ENCODE measurements around the gene GLT8D2.

GLT8D2 gene

DNA sequence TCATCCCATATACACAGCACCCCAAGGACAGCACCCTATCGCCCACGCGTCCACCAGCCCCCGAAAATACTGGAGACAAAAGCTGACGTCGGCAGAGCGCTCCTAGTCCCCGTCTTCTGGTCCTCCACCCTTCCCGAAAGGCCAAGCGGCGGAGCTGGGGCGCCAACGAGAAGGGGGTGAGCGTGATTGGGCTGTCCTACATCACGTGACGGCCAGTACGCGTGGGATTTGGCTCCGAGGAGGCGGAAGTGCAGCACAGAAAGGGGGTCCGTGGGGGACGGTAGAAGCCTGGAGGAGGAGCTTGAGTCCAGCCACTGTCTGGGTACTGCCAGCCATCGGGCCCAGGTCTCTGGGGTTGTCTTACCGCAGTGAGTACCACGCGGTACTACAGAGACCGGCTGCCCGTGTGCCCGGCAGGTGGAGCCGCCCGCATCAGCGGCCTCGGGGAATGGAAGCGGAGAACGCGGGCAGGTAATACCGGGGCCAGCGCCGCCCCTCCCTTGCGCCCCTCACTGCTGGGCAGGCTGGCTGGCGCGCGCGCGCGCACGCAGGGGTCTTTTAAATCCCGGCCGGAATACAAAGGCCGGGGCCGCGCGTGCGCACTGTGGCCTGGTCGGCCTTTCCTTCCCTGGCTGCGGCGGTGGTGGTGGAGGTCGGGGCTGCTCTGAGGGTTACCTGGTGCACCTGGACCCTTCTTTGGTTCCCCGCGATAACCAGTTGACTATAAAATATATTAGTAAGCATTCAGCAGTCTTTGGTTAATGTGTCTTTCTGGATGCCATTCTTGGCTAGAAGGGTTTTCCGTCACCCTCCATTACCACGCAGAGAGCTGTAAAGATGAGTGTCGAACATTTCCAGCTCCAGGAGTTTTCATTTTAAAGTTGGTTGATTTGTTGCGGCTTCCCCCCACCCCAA lies 84.1 kb downstream of the GLT8D2 start, which contains the start of gene TDG:
Gene TDG (plus strand): TSS at position 283 of the 915 bp plus-strand sequence. CDS start 166 bp downstream, at position 449.
- H3K4me3 ChIP-seq (ENCODE audit: low read depth, low read length): peak within 1 kb of the TSS; percentile 84
- TF ChIP-seq, protein P1, sequence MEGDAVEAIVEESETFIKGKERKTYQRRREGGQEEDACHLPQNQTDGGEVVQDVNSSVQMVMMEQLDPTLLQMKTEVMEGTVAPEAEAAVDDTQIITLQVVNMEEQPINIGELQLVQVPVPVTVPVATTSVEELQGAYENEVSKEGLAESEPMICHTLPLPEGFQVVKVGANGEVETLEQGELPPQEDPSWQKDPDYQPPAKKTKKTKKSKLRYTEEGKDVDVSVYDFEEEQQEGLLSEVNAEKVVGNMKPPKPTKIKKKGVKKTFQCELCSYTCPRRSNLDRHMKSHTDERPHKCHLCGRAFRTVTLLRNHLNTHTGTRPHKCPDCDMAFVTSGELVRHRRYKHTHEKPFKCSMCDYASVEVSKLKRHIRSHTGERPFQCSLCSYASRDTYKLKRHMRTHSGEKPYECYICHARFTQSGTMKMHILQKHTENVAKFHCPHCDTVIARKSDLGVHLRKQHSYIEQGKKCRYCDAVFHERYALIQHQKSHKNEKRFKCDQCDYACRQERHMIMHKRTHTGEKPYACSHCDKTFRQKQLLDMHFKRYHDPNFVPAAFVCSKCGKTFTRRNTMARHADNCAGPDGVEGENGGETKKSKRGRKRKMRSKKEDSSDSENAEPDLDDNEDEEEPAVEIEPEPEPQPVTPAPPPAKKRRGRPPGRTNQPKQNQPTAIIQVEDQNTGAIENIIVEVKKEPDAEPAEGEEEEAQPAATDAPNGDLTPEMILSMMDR (conservative IDR thresholded peaks at IDR 0.05; ENCODE audit: low read depth, low read length): no peak

DNA sequence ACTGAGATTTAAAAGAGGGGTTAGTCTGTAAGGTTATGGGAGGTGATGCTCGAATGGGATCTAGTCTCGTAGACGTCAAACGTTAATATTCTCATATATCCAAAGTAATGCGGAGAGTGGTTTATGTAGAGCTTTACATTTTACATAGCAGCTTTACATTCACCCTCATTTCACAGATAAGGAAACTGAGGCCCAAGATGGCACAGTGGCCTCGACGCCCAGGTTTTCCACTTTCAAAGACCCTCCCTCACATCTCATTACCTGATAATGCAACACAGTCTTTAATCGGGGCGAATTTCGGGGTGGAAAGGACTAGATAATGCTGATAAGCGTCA lies 84.8 kb downstream of the GLT8D2 start:
- TF ChIP-seq, protein P1 (conservative IDR thresholded peaks at IDR 0.05; ENCODE audit: low read depth, low read length): no peak
- DNase-seq (ENCODE audit: low read depth): no peak
- H3K4me3 ChIP-seq (ENCODE audit: low read depth, low read length): peak overlapping the region; percentile 84

More for the DNA sequence above, 84.1 kb downstream of the GLT8D2 start, which contains the start of gene TDG:
- DNase-seq (ENCODE audit: low read depth): peak; percentile 100

DNA sequence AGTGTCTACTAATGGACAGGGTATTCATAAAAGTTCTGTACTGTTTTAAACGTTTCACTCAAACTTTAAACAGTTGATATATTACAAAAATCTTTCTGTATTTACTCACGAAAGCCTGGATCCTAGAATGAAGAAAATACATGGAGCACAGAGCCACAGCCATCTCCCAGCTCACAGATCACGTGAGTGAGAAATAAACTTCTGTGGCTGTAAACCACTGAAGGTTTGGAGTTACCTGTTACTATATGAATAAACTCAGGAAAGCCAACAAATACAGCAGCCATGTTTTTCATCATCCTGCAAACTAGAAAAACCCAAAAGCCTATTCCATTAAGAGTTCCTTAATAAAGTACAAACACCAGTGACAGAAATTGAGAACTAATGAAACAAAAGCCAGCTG lies 85.2 kb downstream of the GLT8D2 start:
- H3K4me3 ChIP-seq (ENCODE audit: low read depth, low read length): peak overlapping the region; percentile 84
- TF ChIP-seq, protein P1 (conservative IDR thresholded peaks at IDR 0.05; ENCODE audit: low read depth, low read length): no peak
- DNase-seq (ENCODE audit: low read depth): no peak

DNA sequence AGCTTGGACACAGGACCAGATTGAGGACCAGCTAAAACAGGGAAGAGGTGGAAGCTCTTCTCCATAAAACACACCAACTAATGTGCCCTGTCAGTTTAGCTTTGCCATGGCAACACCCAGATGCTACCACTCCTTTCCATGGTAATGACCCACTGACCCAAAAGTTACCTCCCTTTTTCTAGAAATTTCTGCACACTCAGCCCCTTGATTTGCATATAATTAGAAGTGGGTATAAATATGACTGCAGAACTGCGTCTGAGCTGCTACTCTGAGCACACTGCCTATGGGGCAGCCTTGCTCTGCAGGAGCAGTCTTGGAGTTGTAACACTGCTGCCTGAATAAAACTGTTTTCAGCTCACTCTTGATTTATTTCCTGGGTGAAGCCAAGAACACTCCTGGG lies 87.5 kb downstream of the GLT8D2 start:
- no peak overlapping the region for H3K4me3 ChIP-seq (ENCODE audit: low read depth, low read length)
- no peak for DNase-seq (ENCODE audit: low read depth)
- TF ChIP-seq, protein P1 (conservative IDR thresholded peaks at IDR 0.05; ENCODE audit: low read depth, low read length): no peak

DNA sequence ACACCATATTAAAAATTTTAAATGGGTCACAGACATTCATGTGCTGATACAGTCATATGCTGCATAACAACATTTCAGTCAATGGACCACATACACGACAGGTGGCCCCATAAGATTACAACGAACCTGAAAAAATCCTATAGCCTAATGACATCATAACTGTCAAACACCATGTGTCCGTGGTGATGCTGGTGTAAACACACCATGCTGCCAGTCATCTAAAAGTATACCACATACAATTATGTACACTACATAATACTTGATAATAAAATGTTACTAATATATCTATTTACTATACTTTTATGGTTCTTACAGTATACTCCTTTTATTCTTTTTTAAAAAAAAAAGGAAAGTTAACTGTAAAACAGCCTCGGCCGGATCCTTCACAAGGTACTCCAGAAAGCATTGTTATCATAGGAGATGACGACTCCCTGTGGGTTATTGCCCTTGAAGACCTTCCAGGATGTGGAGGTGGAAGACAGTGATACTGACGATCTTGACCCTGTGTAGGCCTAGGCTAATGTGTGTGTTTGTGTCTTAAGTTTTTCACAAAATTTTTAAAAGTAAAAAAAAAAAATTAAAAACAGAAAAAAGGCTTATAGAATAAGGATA lies 89.3 kb downstream of the GLT8D2 start:
- no peak overlapping the region for H3K4me3 ChIP-seq (ENCODE audit: low read depth, low read length)
- DNase-seq (ENCODE audit: low read depth): no peak
- TF ChIP-seq, protein P1 (conservative IDR thresholded peaks at IDR 0.05; ENCODE audit: low read depth, low read length): no peak

DNA sequence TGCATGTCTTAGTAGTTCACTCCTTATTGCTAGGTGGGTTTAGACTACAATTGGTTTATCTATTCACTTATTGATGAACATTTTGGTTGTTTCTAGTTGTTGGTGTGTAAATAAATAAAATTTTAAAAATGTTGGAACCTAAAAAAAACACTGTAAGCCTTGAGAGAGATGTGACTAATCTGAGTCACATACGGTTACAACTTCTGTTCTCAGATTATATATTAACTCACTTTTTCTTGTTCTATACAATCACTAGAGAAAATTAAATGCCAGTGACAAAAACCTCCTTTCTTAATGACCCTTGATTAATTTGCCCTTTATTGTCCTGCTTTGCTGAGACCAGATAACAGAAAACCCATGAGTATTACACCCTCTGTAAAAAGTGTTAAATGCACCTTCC lies 91.4 kb downstream of the GLT8D2 start:
- H3K4me3 ChIP-seq (ENCODE audit: low read depth, low read length): no peak overlapping the region
- TF ChIP-seq, protein P1 (conservative IDR thresholded peaks at IDR 0.05; ENCODE audit: low read depth, low read length): no peak
- DNase-seq (ENCODE audit: low read depth): no peak

Data from choroid plexus epithelial cell (primary cell).